ENCODE measurements around the gene TUSC2.
A peak's percentile ranks its signal among the peaks of the same experiment; 100 is the strongest.

Gene TUSC2, protein sequence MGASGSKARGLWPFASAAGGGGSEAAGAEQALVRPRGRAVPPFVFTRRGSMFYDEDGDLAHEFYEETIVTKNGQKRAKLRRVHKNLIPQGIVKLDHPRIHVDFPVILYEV

GRCh38 chr3:50327943-50328691 lies at the start of gene TUSC2:
Gene TUSC2, minus strand, starts transcription at chr3:50328223. Its CDS starts 124 bp downstream, at chr3:50328099.
- peak; percentile 74 for DNase-seq

DNA sequence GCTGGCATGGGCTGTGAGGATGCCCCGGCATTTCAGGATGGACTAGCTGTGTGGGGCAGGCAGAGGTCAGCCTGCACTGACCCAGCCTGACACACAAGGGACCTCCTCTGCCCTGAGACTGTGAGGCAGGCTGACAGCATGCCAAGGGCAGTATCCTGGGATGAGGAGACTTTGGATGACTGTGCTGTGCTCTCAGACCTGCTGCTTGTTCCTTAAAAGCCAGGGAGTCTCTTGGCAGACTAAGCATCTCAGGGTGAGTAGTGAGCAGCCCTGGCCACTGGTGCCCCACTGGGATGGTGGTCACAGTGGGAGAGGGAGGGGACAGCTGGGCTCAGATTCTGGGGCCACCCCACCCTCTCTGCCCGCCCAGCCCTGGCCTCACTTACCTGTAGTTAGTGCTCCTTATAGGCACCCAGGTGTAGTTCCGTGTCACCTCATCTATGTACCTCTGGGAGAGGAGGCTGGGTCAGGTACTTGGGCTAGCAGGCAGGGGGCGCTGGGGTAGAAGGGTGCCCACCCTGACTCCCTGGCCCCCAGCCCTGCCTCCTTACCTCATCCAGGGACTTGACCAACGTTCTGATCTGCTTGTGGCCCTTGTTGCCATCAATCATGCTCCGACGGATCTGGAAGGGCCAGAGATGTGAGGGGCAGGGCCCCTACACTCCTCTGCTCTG lies 47.4 kb upstream of the TUSC2 start:
- DNase-seq: no peak

DNA sequence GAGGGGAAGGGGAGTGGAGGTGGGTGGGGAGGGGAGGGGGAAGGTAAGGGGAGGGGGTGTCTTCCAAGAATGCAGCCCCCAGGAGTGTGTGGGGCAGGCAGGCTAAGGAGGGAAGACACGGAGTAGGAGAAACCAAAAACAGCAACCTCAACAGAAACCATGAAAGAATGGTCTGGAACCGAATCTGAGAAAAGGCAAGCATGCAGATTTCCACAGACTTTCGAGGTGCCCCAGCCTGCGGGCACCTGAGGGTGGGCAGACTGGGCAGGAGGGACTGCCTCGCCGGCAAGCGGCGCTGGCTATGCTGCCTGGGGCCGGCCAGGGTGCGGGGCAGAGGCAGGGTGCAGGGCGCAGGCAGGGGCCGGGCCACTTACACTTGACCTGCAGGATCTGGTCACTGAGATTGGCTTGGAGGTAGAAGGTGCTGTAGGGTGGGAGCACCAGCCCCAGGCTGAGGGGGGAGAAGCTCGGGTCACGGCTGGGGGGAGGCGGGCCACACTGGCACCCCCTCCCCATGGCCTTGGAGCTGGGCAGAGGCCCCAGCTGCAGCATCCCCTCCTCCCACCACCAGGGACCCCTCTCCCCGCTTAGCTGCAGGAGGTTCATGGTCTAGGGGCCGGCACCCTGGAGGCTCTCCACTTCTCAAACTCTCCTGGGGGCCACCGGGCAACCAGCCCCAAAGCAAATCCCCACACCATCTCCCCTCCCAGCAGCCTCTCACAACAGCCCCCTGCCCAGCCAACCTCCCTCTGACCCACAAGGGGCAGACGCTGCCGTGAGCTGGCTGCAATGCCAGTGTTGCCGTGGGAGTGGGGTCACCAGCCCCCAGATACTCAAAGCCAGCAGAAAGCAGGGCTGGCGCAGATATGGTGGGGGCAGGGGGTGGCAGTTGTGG lies 46.6 kb upstream of the TUSC2 start:
- DNase-seq: no peak

DNA sequence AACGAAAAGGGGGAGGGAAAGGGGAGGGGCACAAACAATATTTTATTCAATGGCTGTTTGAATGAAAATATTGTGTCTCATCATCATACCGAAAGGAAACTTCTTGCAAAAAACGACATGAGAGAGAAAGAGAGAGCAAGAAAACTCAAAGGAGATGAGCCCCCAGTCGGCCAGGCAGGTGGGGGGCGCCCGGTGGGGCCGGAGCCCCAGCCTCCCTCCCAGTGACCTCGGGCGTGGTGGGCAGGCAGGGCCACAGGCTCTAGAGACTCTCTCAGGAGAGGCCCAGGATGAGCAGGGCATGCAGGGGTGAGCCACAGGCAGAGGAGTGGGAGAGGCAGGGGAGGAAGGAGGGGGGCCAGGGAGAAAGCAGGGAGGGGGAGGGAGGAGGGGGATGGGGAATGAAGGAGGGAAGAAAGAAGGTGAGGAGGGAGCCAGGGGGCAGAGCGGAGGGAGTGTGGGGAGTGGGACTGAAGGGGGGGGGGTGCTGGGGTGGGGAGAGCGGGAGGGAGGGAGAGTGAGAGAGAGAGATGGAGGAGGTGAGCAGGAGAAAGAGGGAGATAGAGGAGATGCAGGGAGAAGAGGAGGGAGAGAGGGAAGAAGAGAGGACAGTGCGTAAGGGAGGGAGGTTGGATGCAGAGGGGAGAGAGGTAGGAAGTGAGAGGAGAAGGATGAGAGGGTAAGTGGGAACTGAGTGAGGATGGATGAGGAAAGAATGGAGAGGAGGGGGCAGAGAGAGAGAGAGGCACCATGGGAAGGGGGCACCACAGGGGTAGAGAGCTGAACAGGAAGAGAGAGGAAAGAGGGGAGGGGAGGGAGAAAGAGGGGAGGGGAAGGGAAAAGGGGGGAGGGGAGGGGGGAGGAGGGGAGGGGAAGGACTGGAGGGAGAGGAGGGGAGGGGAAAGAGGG lies 45.4 kb upstream of the TUSC2 start:
- no peak for DNase-seq

- no peak for DNase-seq
Measured at GRCh38 chr3:50372349-50372748, 44.3 kb upstream of the TUSC2 start.

DNA sequence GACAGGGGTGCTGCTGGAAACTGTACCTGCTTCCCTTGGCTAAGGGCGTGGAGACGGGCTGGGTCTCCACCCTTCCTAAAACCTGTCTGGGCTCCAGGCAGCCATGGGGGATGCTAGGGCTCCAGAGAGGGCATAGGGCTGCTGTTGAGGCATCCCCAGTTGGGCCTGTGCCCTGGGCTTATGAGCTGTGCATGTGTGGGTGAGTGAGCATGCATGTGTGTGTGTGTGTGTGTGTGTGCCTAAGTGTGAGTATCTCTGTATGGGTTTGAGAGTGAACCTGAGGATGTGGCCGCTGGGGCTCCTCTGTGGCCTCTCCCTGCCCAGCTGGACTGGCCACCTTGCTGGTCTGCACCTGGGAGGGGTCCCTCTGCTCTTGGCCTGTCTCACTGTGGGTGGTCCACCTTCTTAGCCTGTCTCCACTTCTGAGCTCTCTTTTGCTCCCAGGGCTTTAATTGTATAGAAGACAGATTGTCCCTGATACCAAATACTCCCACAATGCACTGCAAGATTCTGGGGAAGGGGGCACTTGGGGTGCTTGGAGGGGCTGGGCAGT lies 43.2 kb upstream of the TUSC2 start:
- no peak for DNase-seq

- no peak for DNase-seq
Measured at GRCh38 chr3:50370594-50370993, 42.6 kb upstream of the TUSC2 start.

DNA sequence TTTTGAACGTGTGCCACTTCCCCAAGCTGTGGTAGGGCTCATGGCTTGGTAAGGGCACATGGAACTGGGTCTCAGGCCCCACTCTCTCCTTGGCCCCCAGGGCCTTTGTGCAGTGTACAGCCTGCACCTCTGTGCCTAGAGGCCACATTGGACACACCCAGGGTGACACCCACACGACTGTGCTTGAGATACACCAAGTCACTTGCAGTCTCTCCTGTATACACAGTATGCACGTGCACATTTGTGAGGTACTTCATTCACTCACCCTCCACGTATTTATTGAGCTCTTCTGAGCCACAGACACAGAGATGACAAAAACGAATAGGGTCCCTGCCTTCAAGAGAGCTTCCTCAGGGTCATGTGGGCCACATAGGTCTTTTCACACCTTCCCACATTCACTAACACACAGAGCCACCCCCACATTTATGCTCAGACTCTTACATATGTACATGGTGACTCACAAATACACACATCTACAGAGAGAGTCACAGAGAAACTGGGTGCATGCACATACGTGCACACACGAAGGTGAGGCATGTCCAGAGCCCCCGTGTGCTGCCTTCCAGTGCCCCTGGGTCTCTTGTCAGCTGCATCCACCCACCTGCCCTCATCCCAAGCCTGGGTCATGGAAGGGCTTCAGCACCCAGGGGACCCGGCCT lies 41.1 kb upstream of the TUSC2 start:
- DNase-seq: no peak

DNA sequence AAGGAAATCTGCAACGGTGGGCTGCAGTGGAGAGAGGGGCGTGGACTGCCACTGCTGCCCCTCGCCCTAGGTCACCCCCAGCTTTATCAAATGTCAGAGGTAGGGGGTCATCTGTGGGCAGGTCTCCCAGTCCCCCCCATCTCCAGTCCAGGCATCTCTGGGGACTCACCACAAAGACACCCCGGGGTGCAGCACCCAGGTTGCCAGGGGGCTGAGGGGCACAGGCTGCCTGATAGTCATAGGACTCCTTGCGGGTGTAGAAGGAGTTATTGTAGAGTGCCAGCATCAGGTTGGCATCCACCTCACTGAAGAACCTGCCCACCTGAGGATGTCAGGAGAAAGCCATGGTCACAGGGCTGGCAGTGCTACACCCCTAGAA lies 37.8 kb upstream of the TUSC2 start:
- no peak for DNase-seq

DNA sequence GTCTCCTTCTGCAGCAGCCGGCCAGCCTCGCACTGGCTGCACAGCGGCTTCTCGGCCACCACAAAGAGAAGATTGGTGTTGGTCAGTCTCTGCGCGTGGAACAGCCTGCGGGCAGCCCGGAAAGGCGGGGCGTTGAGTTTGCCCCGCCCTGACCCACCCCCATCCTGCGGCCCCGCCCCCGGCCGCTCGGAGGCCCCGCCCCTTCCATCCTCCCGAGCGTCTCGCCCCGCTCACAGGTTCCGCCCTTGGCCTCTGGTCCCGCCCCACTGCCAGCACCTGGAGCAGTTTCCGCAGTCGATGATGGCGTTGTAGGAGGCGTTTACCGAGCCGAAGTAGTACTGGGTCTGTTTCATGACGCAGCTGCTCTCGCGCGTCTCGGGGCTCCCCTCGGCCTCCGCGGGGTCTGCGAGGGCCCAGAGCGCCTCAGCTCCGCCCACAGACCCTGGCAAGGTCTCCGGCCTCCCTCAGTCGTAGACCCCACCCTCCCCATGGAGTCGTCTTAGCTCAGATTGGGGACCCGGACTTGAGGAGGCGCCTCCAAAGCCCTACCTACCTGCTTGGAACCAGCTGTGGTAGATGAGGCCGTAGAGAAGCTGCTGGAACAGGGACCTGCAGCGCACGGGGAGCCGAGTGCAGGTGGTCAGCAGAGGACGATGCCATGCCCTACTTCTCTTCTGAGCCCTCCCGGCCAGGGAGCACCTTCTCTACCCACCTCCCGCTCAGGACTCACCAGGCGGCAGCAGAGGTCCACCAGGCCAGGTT lies 37.2 kb upstream of the TUSC2 start:
- DNase-seq: no peak

GRCh38 chr3:50364573-50365079 lies 36.6 kb upstream of the TUSC2 start:
- DNase-seq: no peak

- DNase-seq: no peak
Measured at GRCh38 chr3:50359760-50360110, 31.7 kb upstream of the TUSC2 start.

DNA sequence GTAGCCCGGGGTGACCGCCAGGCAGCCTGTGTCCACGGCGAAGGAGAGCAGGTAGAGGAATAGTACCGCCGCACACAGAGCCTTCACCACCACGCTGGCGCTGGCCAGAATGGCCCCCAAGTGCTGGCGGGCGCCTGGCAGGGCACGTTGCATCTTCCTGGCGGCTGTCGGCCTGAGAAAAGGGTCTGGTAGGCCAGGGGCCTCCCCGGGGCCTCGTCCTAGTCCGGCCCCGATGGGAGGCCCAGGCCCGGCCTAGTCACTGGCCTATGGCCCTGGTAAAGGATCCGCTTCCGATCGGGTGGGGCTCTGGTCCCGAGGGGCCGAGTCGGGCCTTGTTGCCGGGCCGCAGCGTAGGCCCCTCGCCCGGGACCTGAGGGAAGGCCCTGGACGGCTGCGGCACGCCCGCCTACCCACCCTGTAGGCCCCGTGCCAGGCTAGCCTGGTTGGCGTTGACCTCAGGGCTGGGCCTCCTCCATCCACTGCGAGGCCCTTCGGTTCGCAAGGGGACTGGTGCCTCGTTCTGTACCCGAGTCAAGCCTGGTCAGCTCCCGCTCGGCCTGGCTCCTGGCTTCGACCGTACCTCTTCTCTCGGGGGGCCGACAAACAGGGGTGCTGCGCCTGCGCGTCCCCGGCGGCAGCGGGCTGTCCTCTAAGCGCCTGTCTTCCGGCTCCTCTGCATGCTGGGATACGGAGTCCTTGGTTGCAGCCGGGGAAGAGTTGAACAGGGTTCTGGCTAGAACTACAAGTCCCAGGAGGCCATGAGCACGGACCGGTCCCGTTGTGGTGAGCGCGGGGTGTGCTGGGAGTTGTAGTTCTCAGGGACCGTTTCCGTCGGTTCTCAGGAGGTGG lies 31.1 kb upstream of the TUSC2 start, which contains the start of gene TMEM115:
TMEM115 (minus strand) TSS at position 611 of the 849 bp plus-strand sequence; CDS start at position 153, 458 bp downstream.
- DNase-seq: peak; percentile 93

DNA sequence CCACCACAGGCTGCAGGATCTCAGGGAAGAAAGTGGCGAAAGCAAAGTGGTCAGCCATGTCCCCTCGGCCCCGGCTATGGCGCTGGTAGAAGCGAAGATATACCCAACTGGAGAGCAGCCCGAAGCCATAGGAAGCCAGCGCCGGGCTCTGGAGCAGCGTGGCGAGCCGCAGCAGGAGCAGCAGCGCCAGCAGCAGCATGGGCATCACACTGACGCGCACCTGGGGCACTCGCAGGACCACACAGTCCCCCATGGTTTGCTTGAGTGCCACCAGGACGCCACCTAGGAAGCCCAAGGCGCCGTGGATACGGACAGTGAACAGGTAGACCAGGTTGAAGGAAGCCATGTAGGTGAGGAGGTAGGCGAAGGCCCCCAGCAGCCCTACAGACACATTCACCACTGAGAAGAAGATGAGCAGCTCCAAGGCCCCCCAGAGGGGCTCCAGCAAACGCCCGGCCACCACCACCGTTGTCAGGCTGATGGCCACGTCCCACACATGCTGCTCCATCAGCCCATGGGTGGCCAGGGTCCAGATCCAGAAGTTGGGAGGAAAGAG lies 30.4 kb upstream of the TUSC2 start:
- no peak for DNase-seq

DNA sequence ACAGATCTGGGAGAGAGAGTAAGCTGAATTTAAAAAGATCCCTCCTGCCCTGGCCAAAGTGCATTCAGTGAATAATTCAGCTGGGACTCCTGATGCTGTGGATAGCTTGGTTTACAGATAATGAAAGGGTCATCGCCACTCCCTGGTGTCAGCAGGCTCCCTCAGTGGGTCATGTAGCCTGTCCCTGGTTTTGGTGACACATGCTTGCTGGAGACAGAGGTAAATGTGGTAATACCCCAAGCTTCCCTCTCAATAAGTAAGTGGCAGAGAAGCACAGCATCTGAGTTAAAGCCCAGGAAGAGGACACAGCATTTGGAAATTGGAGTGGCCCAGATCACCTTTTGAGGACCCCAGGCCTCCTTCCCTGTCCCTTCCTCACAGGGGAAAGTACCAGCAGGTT lies 29.5 kb upstream of the TUSC2 start:
- DNase-seq: no peak

DNA sequence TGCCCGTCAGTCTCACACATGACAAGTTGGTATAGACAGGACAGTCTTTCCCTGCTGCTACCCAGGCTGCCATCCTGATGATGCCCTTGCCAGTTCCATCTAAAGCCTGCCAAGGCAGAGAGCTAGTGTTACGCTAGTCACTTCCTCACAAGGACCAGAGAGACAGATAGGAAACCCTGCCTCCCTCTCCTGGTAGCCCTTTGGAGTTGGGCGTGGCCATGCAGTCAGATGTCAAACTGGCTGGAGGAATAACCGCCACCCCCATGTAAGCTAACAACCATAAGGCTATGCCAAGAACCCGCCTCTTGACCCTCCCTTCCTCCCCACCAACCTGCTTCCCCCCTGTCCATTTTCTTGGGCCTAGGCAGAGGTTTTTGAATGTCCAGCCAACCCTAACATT lies 28.5 kb upstream of the TUSC2 start:
- DNase-seq: no peak

GRCh38 chr3:50355829-50356552 lies 28.0 kb upstream of the TUSC2 start:
- no peak for DNase-seq

- DNase-seq: no peak
Measured at GRCh38 chr3:50354850-50355249, 26.8 kb upstream of the TUSC2 start.

All from DMS 273 treated with DMSO at 0.1 percent for 48 hours (cell line).